Neural cell (in vitro differentiated cells): ENCODE data around the gene KLF13.

Source experiments
- CTCF ChIP-seq: fragments of 450-650 bp; IDR thresholded peaks from 2 replicates; pipeline ENCODE4 v1.5.1; 2014; ENCODE audit warnings: antibody characterized with exemption, mild to moderate bottlenecking, moderate library complexity; ENCODE audit not compliant: poor library complexity, severe bottlenecking
- EP300 ChIP-seq: fragments of 450-650 bp; conservative IDR thresholded peaks from 2 replicates; pipeline ENCODE4 v1.6.1; 2014; ENCODE audit warnings: antibody characterized with exemption, mild to moderate bottlenecking, moderate library complexity; ENCODE audit not compliant: poor library complexity, severe bottlenecking
- EZH2 ChIP-seq: fragments of 200-600, 300-800 bp; shearing (Covaris generic), sonication (generic); IDR thresholded peaks from 2 replicates; pipeline ENCODE4 v1.6.1; 2014; ENCODE audit warnings: antibody characterized with exemption, low read length, borderline replicate concordance, mild to moderate bottlenecking; ENCODE audit not compliant: insufficient read depth, poor library complexity, severe bottlenecking
- POLR2AphosphoS5 ChIP-seq: IDR thresholded peaks from 2 replicates; pipeline ENCODE4 v1.6.1; 2012
- TF ChIP-seq, protein P1 (sequence below): IDR thresholded peaks from 2 replicates; pipeline ENCODE4 v1.6.1; 2012; ENCODE audit warnings: borderline replicate concordance

- TF ChIP-seq CTCF, result no peak
- TF ChIP-seq POLR2AphosphoS5, result no peak
- TF ChIP-seq, protein P1, sequence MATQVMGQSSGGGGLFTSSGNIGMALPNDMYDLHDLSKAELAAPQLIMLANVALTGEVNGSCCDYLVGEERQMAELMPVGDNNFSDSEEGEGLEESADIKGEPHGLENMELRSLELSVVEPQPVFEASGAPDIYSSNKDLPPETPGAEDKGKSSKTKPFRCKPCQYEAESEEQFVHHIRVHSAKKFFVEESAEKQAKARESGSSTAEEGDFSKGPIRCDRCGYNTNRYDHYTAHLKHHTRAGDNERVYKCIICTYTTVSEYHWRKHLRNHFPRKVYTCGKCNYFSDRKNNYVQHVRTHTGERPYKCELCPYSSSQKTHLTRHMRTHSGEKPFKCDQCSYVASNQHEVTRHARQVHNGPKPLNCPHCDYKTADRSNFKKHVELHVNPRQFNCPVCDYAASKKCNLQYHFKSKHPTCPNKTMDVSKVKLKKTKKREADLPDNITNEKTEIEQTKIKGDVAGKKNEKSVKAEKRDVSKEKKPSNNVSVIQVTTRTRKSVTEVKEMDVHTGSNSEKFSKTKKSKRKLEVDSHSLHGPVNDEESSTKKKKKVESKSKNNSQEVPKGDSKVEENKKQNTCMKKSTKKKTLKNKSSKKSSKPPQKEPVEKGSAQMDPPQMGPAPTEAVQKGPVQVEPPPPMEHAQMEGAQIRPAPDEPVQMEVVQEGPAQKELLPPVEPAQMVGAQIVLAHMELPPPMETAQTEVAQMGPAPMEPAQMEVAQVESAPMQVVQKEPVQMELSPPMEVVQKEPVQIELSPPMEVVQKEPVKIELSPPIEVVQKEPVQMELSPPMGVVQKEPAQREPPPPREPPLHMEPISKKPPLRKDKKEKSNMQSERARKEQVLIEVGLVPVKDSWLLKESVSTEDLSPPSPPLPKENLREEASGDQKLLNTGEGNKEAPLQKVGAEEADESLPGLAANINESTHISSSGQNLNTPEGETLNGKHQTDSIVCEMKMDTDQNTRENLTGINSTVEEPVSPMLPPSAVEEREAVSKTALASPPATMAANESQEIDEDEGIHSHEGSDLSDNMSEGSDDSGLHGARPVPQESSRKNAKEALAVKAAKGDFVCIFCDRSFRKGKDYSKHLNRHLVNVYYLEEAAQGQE, result no peak
- TF ChIP-seq EZH2, result no peak
- TF ChIP-seq EP300, result no peak
Observed at GRCh38 chr15:31340047-31340446, 13.4 kb downstream of the KLF13 start.
